Omental fat pad (tissue), 4 donors: ENCODE measurements around the gene ATP5F1D. TPM values are rescaled to one million over a fixed set of nuclear protein-coding genes. Genes with fewer than 3 reads are reported as not detected.

Experiments used
- ATAC-seq: fragments of 150-250 bp; one replicate; pipeline ENCODE4 v1.9.1; 2016; ENCODE audit warnings: mild to moderate bottlenecking, moderate library complexity; ENCODE audit not compliant: low FRiP score
- DNase-seq: peaks from one replicate; pipeline ENCODE4 v3.0.0-alpha.2; 2019; ENCODE audit warnings: low spot score
- total RNA-seq, 4 donors: library from RNA; depleted of rRNA; stranded (reverse); fragments of >200 nt; gene quantifications; one replicate each; pipeline ENCODE4 v1.1.0, GENCODE V29; 2016
- TF ChIP-seq, protein P1 (sequence below), 3 donors: fragments of 450-650 bp; IDR thresholded peaks; one replicate each; pipeline ENCODE4 v1.5.1; 2016 to 2017; ENCODE audit warnings: antibody characterized with exemption in 3 of 3, mild to moderate bottlenecking in 3 of 3, moderate library complexity in 2 of 3

The ATP5F1D gene
- total RNA-seq, 4 donors from 2014 or later: 46.4 to 76.0 (median 60.2) TPM

DNA sequence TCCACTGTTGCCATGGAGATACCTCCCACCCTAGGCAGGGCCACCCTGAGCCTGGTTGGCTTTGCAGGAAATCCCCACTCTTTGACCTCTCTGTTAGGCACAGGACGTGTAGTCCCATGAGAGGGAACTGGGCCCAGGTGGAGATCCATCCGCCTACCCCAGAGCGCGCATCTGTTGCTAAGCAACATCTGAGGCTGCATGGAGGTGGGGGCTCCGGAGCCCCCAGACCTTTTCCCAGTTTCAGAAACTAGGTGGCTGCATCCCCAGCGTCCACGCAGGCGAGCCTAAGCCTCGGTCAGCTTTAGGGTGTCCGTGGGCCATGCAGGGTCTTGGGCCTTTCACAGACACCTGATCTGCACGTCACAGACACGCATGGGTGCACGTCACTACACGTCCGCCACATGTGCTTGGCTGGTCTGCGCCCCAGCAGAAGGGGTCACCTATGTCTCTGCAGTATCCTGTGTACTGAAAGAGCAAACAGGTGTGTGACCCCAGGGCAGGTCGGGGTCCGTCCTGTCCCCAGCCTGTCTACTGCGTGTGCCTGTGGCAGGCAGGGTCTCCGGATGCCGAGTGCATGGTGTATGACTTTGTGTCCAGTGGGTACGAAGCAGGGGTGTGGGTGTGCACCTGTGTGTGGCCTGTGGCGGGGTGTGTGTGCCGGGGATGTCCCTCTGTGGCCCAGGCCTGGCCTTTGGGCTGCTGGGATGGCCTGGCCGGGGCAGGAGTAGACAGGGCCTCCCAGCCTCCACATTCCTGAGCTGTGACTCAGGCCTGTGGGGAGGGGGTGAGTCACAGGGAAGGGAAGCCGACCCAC, 23.5 kb downstream of the ATP5F1D start:
- TF ChIP-seq, protein P1, sequence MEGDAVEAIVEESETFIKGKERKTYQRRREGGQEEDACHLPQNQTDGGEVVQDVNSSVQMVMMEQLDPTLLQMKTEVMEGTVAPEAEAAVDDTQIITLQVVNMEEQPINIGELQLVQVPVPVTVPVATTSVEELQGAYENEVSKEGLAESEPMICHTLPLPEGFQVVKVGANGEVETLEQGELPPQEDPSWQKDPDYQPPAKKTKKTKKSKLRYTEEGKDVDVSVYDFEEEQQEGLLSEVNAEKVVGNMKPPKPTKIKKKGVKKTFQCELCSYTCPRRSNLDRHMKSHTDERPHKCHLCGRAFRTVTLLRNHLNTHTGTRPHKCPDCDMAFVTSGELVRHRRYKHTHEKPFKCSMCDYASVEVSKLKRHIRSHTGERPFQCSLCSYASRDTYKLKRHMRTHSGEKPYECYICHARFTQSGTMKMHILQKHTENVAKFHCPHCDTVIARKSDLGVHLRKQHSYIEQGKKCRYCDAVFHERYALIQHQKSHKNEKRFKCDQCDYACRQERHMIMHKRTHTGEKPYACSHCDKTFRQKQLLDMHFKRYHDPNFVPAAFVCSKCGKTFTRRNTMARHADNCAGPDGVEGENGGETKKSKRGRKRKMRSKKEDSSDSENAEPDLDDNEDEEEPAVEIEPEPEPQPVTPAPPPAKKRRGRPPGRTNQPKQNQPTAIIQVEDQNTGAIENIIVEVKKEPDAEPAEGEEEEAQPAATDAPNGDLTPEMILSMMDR (IDR thresholded peaks at IDR 0.05): no peak
- ATAC-seq: peak; percentile 5
- no peak for DNase-seq

DNA sequence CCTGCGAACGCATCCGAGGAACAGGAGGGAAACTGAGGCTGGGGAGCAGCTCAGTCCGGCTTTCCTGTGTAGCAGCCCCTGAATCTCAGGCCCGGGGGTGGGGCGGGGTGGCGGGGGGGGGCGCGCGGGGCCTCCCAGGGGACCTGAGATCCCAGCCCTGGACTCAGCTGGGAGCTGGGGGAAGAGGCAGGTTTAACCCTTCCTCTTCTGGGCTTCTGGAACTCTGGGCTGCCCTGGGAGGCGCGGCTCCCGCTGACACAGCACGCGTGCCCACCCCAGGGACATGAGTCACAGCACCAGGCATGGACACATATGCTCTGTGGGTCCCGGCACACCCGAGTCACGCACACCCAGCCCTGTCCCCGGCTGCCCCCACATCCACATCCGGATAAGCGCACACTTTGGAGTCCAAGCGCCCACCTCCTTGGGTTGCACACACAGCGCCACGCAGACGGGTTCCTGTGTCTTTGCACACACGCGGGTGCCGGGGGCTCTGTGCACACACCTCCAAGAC, 24.1 kb downstream of the ATP5F1D start:
- ATAC-seq (peak; percentile 9), DNase-seq (no peak)
- TF ChIP-seq, protein P1 (IDR thresholded peaks at IDR 0.05): no peak

DNA sequence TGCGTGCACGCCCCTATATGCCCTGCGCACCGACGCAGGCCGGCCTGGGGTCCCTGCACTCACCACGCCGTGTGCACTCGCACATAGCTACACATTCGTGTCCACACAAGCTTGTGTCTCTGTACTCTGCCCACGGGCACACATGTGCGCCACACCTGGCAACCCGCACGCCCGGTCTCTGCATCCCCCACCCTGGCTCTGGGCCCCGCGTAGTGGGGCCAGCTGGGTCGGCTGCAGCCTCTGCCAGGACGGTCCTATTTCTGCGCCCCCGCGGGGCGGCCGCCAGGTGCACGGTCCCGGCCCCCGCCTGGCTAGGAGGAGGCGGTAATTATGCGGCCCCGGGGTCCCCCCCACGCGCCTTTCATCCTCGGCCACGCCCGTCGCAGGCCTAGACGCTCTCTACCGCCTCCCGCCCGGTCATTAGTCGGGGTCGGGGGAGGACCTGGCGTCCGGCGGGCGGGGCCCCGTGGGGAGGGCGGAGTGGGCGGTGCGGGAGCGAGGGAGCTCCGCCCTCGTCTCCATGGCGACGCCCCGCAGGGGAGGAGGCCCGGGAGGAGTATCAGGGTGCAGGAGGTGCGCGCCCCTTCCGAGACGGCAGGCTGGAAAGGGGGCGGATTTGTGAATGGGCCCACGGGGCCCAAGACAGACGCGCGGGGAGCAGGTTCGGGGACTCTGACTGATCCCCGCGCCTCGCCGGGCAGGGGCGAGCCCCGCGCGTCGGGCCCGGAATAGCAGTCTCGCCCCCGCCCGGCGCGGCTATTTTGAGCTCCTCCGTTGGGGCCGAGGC, 24.8 kb downstream of the ATP5F1D start:
- TF ChIP-seq, protein P1 (IDR thresholded peaks at IDR 0.05): no peak
- peak; percentile 10 for ATAC-seq
- DNase-seq: no peak

DNA sequence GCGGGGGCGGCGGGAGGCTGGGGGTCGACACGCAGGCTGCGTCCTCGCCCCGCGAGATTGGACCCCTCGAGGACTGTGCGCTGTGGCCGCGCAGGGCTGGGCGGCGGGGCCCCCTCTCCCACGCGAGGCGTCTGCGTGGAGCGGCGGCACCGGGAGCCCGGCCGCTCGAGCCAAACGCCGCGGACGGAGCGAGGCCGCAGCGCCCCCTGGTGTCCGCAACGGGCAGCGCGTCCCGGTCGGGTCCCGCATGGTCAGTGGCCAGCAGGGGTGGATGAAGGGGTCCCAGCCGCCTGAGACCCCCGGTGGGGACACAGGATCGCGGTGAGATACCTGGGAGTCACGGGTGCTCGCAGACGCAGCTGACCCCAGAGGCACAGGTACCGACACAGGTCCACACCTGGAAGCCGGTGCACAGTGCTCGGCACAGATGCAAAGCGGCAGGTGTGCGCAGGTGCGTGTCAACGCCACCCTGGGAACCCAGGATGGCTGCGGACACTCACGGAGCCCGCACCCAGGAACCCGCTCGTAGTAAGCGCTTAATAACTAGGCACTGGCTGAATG, 25.4 kb downstream of the ATP5F1D start:
- ATAC-seq (no peak), DNase-seq (no peak)
- TF ChIP-seq, protein P1 (IDR thresholded peaks at IDR 0.05): peak in 2 of 3 donors; percentile 79 to 99

DNA sequence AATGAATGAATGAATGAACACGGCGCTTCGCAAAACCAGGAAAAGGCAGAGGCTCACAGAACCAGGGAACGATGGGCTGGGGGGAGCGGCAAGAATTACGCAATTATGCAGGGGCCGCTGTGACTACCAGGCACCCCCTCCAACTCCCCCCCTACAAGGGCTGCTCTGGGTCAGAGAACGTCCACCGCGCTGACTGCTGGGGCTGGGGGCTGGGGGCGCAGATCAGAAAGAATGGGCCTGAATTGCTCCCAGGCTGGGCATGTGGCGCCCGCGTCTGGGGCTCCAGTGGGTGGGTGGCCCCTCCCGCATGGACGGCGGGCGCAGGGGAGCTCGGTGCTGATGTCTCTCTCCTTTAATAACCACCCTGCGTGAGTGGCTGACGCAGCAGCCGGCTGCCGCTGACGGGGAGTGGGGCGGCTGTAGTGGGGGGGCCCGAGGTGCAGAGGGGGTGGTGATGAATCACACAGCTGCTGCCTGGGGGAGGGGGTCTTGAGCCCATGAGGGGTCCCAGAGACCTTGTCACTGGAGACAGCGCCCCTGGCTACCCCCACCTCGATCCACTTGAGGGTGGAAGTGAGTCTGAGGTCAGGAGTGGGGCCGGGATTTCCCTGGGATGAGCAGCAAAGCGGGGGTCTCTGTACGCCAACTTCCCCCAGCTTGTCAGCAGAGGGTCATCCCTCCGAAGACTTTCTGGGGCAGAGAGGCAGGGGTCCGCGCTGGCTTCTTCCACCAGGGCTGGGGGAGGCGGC, 26.1 kb downstream of the ATP5F1D start:
- DNase-seq: no peak
- no peak for ATAC-seq
- TF ChIP-seq, protein P1 (IDR thresholded peaks at IDR 0.05): no peak

DNA sequence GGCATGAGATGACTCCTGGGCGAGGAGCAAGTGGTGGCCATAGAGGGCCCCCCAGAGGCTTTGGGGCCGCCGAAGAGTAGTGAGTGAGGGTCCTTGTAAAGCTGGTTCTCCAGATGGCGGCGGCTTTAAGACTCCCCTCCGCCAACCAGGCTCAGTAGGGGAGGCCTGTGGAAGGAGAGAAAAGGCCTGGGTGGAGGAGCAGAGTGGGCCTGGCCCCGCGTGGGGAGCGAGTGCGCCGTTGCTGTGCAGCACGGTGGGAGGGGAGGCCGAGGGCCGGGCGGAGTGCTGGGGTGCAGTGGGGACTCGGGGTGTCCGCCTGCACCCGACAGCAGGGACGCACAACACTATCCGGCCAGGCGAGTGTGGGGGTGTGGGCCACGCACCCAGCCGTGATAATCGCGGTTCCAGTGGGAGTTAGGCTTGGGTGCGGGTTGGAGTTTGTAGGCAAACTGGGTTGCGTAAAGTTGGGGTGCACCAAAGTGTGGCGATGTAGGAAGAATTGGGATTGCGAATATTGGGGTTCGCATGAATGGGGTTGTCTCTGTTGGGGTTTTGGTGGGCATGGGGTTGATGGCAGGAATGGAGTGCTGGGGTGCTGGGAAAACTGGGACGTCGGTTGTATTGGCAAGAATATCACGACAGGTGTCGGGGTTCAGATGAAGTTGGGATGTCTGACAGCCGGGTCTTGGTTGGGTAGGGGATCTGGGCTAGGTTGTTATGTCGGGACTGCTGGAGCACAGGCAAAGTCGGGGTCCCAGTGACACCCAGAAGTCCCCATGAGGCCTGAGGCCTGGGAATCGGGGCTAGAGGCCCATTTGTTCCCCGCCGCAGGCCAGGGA, 26.9 kb downstream of the ATP5F1D start:
- ATAC-seq (no peak), DNase-seq (no peak)
- TF ChIP-seq, protein P1 (IDR thresholded peaks at IDR 0.05): no peak
